IPS-15b (cell line): ENCODE results near the gene CDCA7.
"Not testable (repeated sequence)": the region's sequence is repeated elsewhere in the genome, so short reads cannot be mapped to it uniquely, and the experiment has no call there.

ENCODE experiments used
- H3K27me3 ChIP-seq: one replicate; pipeline ENCODE4 v1.6.1; 2013; ENCODE audit warnings: low read length; ENCODE audit not compliant: control insufficient read depth, insufficient read depth
- H3K36me3 ChIP-seq: one replicate; pipeline ENCODE4 v1.6.1; 2013; ENCODE audit warnings: low read length; ENCODE audit not compliant: control insufficient read depth, insufficient read depth
- H3K4me1 ChIP-seq: one replicate; pipeline ENCODE4 v1.6.1; 2013; ENCODE audit warnings: mild to moderate bottlenecking, low read length; ENCODE audit not compliant: control insufficient read depth, insufficient read depth
- H3K4me3 ChIP-seq: one replicate; pipeline ENCODE4 v1.5.1; 2013; ENCODE audit warnings: low read depth, low read length
- H3K9ac ChIP-seq: one replicate; pipeline ENCODE4 v1.6.1; 2013; ENCODE audit warnings: low read depth, mild to moderate bottlenecking, low read length
- H3K9me3 ChIP-seq: one replicate; pipeline ENCODE4 v1.6.1; 2013; ENCODE audit warnings: mild to moderate bottlenecking, low read length; ENCODE audit not compliant: control insufficient read depth, insufficient read depth

The CDCA7 gene

GRCh38 chr2:173407646-173408045 lies 53.0 kb downstream of the CDCA7 start:
- Histone ChIP-seq H3K9me3 (no peaks in the 10 kb centered on the region), H3K36me3 (no peaks in the 10 kb centered on the region), H3K4me3 (no peak overlapping the region), H3K9ac (no peak overlapping the region), H3K27me3 (no peaks in the 10 kb centered on the region), H3K4me1 (no peaks in the 10 kb centered on the region)

- Histone ChIP-seq H3K9ac (no peak overlapping the region), H3K36me3 (no peaks in the 10 kb centered on the region), H3K27me3 (no peaks in the 10 kb centered on the region), H3K9me3 (no peaks in the 10 kb centered on the region), H3K4me3 (no peak overlapping the region), H3K4me1 (no peaks in the 10 kb centered on the region)
These were observed 55.9 kb downstream of the CDCA7 start for GRCh38 chr2:173410579-173410978.

- Histone ChIP-seq H3K4me1 (no peaks in the 10 kb centered on the region), H3K27me3 (no peaks in the 10 kb centered on the region)
These were observed 58.0 kb downstream of the CDCA7 start for GRCh38 chr2:173412628-173413027.

GRCh38 chr2:173414823-173415322 lies 60.2 kb downstream of the CDCA7 start:
- Histone ChIP-seq H3K4me3 (no peak overlapping the region), H3K9me3 (no peaks in the 10 kb centered on the region), H3K4me1 (no peaks in the 10 kb centered on the region), H3K36me3 (no peaks in the 10 kb centered on the region), H3K27me3 (no peaks in the 10 kb centered on the region), H3K9ac (no peak overlapping the region)

More at GRCh38 chr2:173412628-173413027, 58.0 kb downstream of the CDCA7 start:
- Histone ChIP-seq H3K9me3 (no peaks in the 10 kb centered on the region), H3K9ac (no peak overlapping the region), H3K36me3 (no peaks in the 10 kb centered on the region), H3K4me3 (no peak overlapping the region)

GRCh38 chr2:173415431-173416381 lies 61.0 kb downstream of the CDCA7 start:
- no peak overlapping the region for H3K9ac ChIP-seq
- H3K9me3 ChIP-seq = no peaks in the 10 kb centered on the region

GRCh38 chr2:173416415-173417152 lies 61.9 kb downstream of the CDCA7 start:
- not testable (repeated sequence) for H3K36me3 ChIP-seq, H3K27me3 ChIP-seq, H3K9ac ChIP-seq, H3K9me3 ChIP-seq, H3K4me3 ChIP-seq, H3K4me1 ChIP-seq

More at GRCh38 chr2:173415431-173416381, 61.0 kb downstream of the CDCA7 start:
- Histone ChIP-seq H3K4me1 (no peaks in the 10 kb centered on the region), H3K4me3 (no peak overlapping the region), H3K27me3 (no peaks in the 10 kb centered on the region), H3K36me3 (no peaks in the 10 kb centered on the region)

- Histone ChIP-seq H3K27me3 (no peaks in the 10 kb centered on the region), H3K9me3 (no peaks in the 10 kb centered on the region), H3K4me1 (no peaks in the 10 kb centered on the region), H3K36me3 (no peaks in the 10 kb centered on the region), H3K9ac (no peak overlapping the region), H3K4me3 (no peak overlapping the region)
These were observed 62.7 kb downstream of the CDCA7 start for GRCh38 chr2:173417341-173417740.

- no peaks in the 10 kb centered on the region for H3K4me1 ChIP-seq
- H3K9ac ChIP-seq = no peak overlapping the region
- no peaks in the 10 kb centered on the region for H3K9me3 ChIP-seq
These were observed 63.1 kb downstream of the CDCA7 start for GRCh38 chr2:173417802-173418201.

More at GRCh38 chr2:173417802-173418201, 63.1 kb downstream of the CDCA7 start:
- no peaks in the 10 kb centered on the region for H3K27me3 ChIP-seq
- no peak overlapping the region for H3K4me3 ChIP-seq
- no peaks in the 10 kb centered on the region for H3K36me3 ChIP-seq
